HEK293 (cell line): ENCODE data around the gene MAP3K7CL.
A peak's percentile ranks its signal among the peaks of the same experiment; 100 is the strongest.

Source experiments
- CTCF ChIA-PET: fragments of 350-600 bp; formaldehyde crosslinking; extraction: SDS; loops from one replicate; lab custom pipeline; 2021; ENCODE audit warnings: antibody characterized with exemption; lab: Yijun Ruan, JAX
- POLR2A ChIA-PET: fragments of 300-600 bp; formaldehyde crosslinking; extraction: SDS; loops from one replicate; lab custom pipeline; 2020; ENCODE audit warnings: antibody characterized with exemption, inconsistent platforms; lab: Yijun Ruan, JAX
- H3K27ac ChIP-seq: fragments of 200-500 bp; sonication (Bioruptor generic); 2 replicates; pipeline ENCODE4 v1.5.1; 2014; ENCODE audit warnings: low read depth, low read length, control low read depth, inconsistent platforms; ENCODE audit errors: extremely low read depth
- H3K36me3 ChIP-seq, 2 experiments: fragments of 200-500 bp in 1 of 2; sonication (Bioruptor generic) in 1 of 2; 1 replicate in 1 of 2; 2 replicates in 1 of 2; pipeline ENCODE4 v1.5.1; 2014 to 2017; ENCODE audit warnings: inconsistent platforms in 2 of 2, low read length in 2 of 2; ENCODE audit not compliant: control insufficient read depth in 2 of 2, insufficient read depth in 1 of 2
- H3K4me1 ChIP-seq: fragments of 200-500 bp; sonication (Bioruptor generic); 2 replicates; pipeline ENCODE4 v1.5.1; 2014; ENCODE audit warnings: mild to moderate bottlenecking, low read length, inconsistent platforms; ENCODE audit not compliant: control insufficient read depth, insufficient read depth
- H3K4me3 ChIP-seq: 2 replicates; pipeline ENCODE4 v1.5.1; 2011; ENCODE audit warnings: low read depth, mild to moderate bottlenecking, control low read depth, low read length, moderate library complexity
- H3K9me3 ChIP-seq: fragments of 200-500 bp; sonication (Bioruptor generic); 2 replicates; pipeline ENCODE4 v1.5.1; 2014; ENCODE audit warnings: low read depth, low read length, inconsistent platforms; ENCODE audit not compliant: control insufficient read depth, insufficient read depth
- AEBP2 ChIP-seq: fragments of 450-650 bp; formaldehyde crosslinking; IDR thresholded peaks from 2 replicates; pipeline ENCODE4 v1.5.1; 2016; ENCODE audit warnings: missing biosample characterization, missing genetic modification characterization, borderline replicate concordance
- BCL11A ChIP-seq: fragments of 450-650 bp; formaldehyde crosslinking; IDR thresholded peaks from 2 replicates; pipeline ENCODE4 v1.5.1; 2016; ENCODE audit warnings: low read depth, missing biosample characterization, missing genetic modification characterization
- BCL11B ChIP-seq: fragments of 450-650 bp; formaldehyde crosslinking; IDR thresholded peaks from 2 replicates; pipeline ENCODE4 v1.5.1; 2016; ENCODE audit warnings: low read depth, missing biosample characterization, missing genetic modification characterization
- FEZF1 ChIP-seq: fragments of 450-650 bp; formaldehyde crosslinking; IDR thresholded peaks from 2 replicates; pipeline ENCODE4 v1.5.1; 2016; ENCODE audit warnings: missing biosample characterization, missing genetic modification characterization
- KLF8 ChIP-seq: fragments of 450-650 bp; formaldehyde crosslinking; IDR thresholded peaks from 2 replicates; pipeline ENCODE4 v1.5.1; 2016; ENCODE audit warnings: missing biosample characterization, missing genetic modification characterization
- OVOL3 ChIP-seq: fragments of 450-650 bp; formaldehyde crosslinking; IDR thresholded peaks from 2 replicates; pipeline ENCODE4 v1.5.1; 2016; ENCODE audit warnings: missing biosample characterization, missing genetic modification characterization
- RBAK ChIP-seq: fragments of 450-650 bp; formaldehyde crosslinking; IDR thresholded peaks from 2 replicates; pipeline ENCODE4 v1.5.1; 2016; ENCODE audit warnings: missing biosample characterization, missing genetic modification characterization
- REPIN1 ChIP-seq: fragments of 450-650 bp; formaldehyde crosslinking; IDR thresholded peaks from 2 replicates; pipeline ENCODE4 v1.5.1; 2017; ENCODE audit warnings: missing biosample characterization, missing genetic modification characterization, low read depth
- SP3 ChIP-seq: fragments of 450-650 bp; formaldehyde crosslinking; IDR thresholded peaks from 2 replicates; pipeline ENCODE4 v1.5.1; 2016; ENCODE audit warnings: missing biosample characterization, missing genetic modification characterization
- SP7 ChIP-seq: fragments of 450-650 bp; formaldehyde crosslinking; IDR thresholded peaks from 2 replicates; pipeline ENCODE4 v1.5.1; 2016; ENCODE audit warnings: missing biosample characterization, missing genetic modification characterization
- ZBTB20 ChIP-seq: fragments of 450-650 bp; formaldehyde crosslinking; IDR thresholded peaks from 2 replicates; pipeline ENCODE4 v1.5.1; 2016; ENCODE audit warnings: missing biosample characterization, missing genetic modification characterization
- ZBTB21 ChIP-seq: fragments of 450-650 bp; formaldehyde crosslinking; IDR thresholded peaks from 2 replicates; pipeline ENCODE4 v1.5.1; 2017; ENCODE audit warnings: missing biosample characterization, missing genetic modification characterization
- ZBTB8A ChIP-seq: fragments of 450-650 bp; formaldehyde crosslinking; IDR thresholded peaks from 2 replicates; pipeline ENCODE4 v1.5.1; 2016; ENCODE audit warnings: missing biosample characterization, missing genetic modification characterization
- ZEB2 ChIP-seq: fragments of 450-650 bp; formaldehyde crosslinking; IDR thresholded peaks from 2 replicates; pipeline ENCODE4 v1.5.1; 2016; ENCODE audit warnings: missing biosample characterization, missing genetic modification characterization
- ZFP69B ChIP-seq: fragments of 450-650 bp; formaldehyde crosslinking; IDR thresholded peaks from 2 replicates; pipeline ENCODE4 v1.5.1; 2016; ENCODE audit warnings: missing biosample characterization, missing genetic modification characterization
- ZNF114 ChIP-seq: fragments of 450-650 bp; formaldehyde crosslinking; IDR thresholded peaks from 2 replicates; pipeline ENCODE4 v1.5.0; 2017; ENCODE audit warnings: missing biosample characterization, missing genetic modification characterization
- ZNF155 ChIP-seq: fragments of 450-650 bp; formaldehyde crosslinking; IDR thresholded peaks from 2 replicates; pipeline ENCODE4 v1.5.1; 2016; ENCODE audit warnings: missing biosample characterization, missing genetic modification characterization
- ZNF2 ChIP-seq: fragments of 450-650 bp; formaldehyde crosslinking; IDR thresholded peaks from 2 replicates; pipeline ENCODE4 v1.5.1; 2016; ENCODE audit warnings: missing biosample characterization, missing genetic modification characterization
- ZNF214 ChIP-seq: fragments of 450-650 bp; formaldehyde crosslinking; IDR thresholded peaks from 2 replicates; pipeline ENCODE4 v1.5.1; 2017; ENCODE audit warnings: missing biosample characterization, mild to moderate bottlenecking, missing genetic modification characterization, borderline replicate concordance
- ZNF23 ChIP-seq: fragments of 450-650 bp; formaldehyde crosslinking; IDR thresholded peaks from 2 replicates; pipeline ENCODE4 v1.5.1; 2016; ENCODE audit warnings: missing biosample characterization, missing genetic modification characterization, borderline replicate concordance
- ZNF239 ChIP-seq: fragments of 450-650 bp; formaldehyde crosslinking; IDR thresholded peaks from 2 replicates; pipeline ENCODE4 v1.5.1; 2016; ENCODE audit warnings: missing biosample characterization, missing genetic modification characterization
- ZNF335 ChIP-seq: fragments of 450-650 bp; formaldehyde crosslinking; conservative IDR thresholded peaks from 2 replicates; pipeline ENCODE4 v1.5.1; 2016; ENCODE audit warnings: missing biosample characterization, missing genetic modification characterization
- ZNF354C ChIP-seq: fragments of 450-650 bp; formaldehyde crosslinking; IDR thresholded peaks from 2 replicates; pipeline ENCODE4 v1.5.1; 2016; ENCODE audit warnings: missing biosample characterization, missing genetic modification characterization, low read depth, borderline replicate concordance
- ZNF416 ChIP-seq: fragments of 450-650 bp; formaldehyde crosslinking; IDR thresholded peaks from 2 replicates; pipeline ENCODE4 v1.5.1; 2016; ENCODE audit warnings: missing biosample characterization, missing genetic modification characterization
- ZNF488 ChIP-seq: fragments of 450-650 bp; formaldehyde crosslinking; IDR thresholded peaks from 2 replicates; pipeline ENCODE4 v1.5.1; 2016; ENCODE audit warnings: missing biosample characterization, missing genetic modification characterization
- ZNF548 ChIP-seq: fragments of 450-650 bp; formaldehyde crosslinking; IDR thresholded peaks from 2 replicates; pipeline ENCODE4 v1.5.1; 2016; ENCODE audit warnings: missing biosample characterization, missing genetic modification characterization
- ZNF549 ChIP-seq: fragments of 450-650 bp; IDR thresholded peaks from 2 replicates; pipeline ENCODE4 v1.5.1; 2018; ENCODE audit warnings: missing biosample characterization, missing genetic modification characterization, mild to moderate bottlenecking, inconsistent platforms, moderate library complexity
- ZNF561 ChIP-seq: fragments of 450-650 bp; IDR thresholded peaks from 2 replicates; pipeline ENCODE4 v1.5.1; 2018; ENCODE audit warnings: missing biosample characterization, missing genetic modification characterization, borderline replicate concordance
- ZNF585B ChIP-seq: fragments of 450-650 bp; formaldehyde crosslinking; IDR thresholded peaks from 2 replicates; pipeline ENCODE4 v1.5.1; 2016; ENCODE audit warnings: missing biosample characterization, missing genetic modification characterization
- ZNF623 ChIP-seq: fragments of 450-650 bp; formaldehyde crosslinking; IDR thresholded peaks from 2 replicates; pipeline ENCODE4 v1.5.1; 2016; ENCODE audit warnings: missing biosample characterization, missing genetic modification characterization
- ZNF624 ChIP-seq: fragments of 450-650 bp; formaldehyde crosslinking; IDR thresholded peaks from 2 replicates; pipeline ENCODE4 v1.5.1; 2017; ENCODE audit warnings: missing biosample characterization, missing genetic modification characterization
- ZNF629 ChIP-seq: fragments of 450-650 bp; formaldehyde crosslinking; IDR thresholded peaks from 2 replicates; pipeline ENCODE4 v1.5.1; 2017; ENCODE audit warnings: missing biosample characterization, missing genetic modification characterization
- ZNF660 ChIP-seq: fragments of 450-650 bp; IDR thresholded peaks from 2 replicates; pipeline ENCODE4 v1.5.1; 2018; ENCODE audit warnings: missing biosample characterization, mild to moderate bottlenecking, missing genetic modification characterization
- ZNF677 ChIP-seq: fragments of 450-650 bp; IDR thresholded peaks from 2 replicates; pipeline ENCODE4 v1.5.0; 2018; ENCODE audit warnings: missing biosample characterization, mild to moderate bottlenecking, missing genetic modification characterization, moderate library complexity
- ZNF792 ChIP-seq: fragments of 450-650 bp; formaldehyde crosslinking; IDR thresholded peaks from 2 replicates; pipeline ENCODE4 v1.5.1; 2016; ENCODE audit warnings: missing biosample characterization, missing genetic modification characterization
- ZNF843 ChIP-seq: fragments of 450-650 bp; formaldehyde crosslinking; IDR thresholded peaks from 2 replicates; pipeline ENCODE4 v1.5.1; 2016; ENCODE audit warnings: missing biosample characterization, missing genetic modification characterization
- ZSCAN16 ChIP-seq: fragments of 450-650 bp; formaldehyde crosslinking; IDR thresholded peaks from 2 replicates; pipeline ENCODE4 v1.5.1; 2016; ENCODE audit warnings: missing biosample characterization, missing genetic modification characterization
- ZSCAN23 ChIP-seq: fragments of 450-650 bp; formaldehyde crosslinking; IDR thresholded peaks from 2 replicates; pipeline ENCODE4 v1.5.1; 2016; ENCODE audit warnings: missing biosample characterization, missing genetic modification characterization
- TF ChIP-seq, protein P1 (sequence below): fragments of 450-650 bp; formaldehyde crosslinking; IDR thresholded peaks from 2 replicates; pipeline ENCODE4 v1.5.1; 2016; ENCODE audit warnings: missing biosample characterization, missing genetic modification characterization

MAP3K7CL gene

DNA sequence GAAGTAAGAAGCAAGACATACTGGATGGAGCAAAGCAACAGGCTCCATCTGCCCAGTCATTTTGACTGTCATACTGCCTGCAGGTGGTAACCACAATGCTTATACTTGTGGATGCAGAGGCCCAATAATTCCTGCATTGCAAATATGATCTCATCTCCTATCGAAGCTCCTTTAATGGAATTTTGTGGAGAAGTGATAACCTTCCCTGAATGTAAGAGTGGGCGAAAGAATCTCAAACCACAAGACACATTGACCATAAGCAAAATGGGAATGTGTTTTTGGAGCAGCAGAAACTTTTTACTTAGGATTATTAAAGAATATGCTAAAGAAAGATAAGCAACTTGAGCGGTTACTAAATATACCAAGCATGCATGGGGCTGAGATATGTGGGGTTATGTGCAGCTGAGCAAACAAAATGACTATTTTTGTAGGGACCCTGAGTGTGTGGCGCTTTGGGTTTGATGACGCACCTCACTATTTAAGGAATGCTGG lies 90.9 kb downstream of the MAP3K7CL start:
- ChIA-PET POLR2A (interaction anchor here (0.6 kb wide), 2 partner anchors 10 to 12 kb away, joined by 3 read pairs; no protein-coding TSS in a partner anchor), CTCF (interaction anchor here (1.8 kb wide), 1 partner anchor 17 kb away, joined by 4 read pairs; no protein-coding TSS in a partner anchor)
- Histone ChIP-seq H3K4me3 (no peak overlapping the region), H3K4me1 (peaks cover 11% of the 10 kb centered on the region), H3K9me3 (no peaks in the 10 kb centered on the region), H3K36me3 (no peaks in the 10 kb centered on the region), H3K27ac (no peak overlapping the region)
- TF ChIP-seq ZNF114 (tag by site-specific recombination) (no peak), ZSCAN16 (tag by site-specific recombination) (no peak), SP7 (tag by site-specific recombination) (peak; percentile 92), ZBTB20 (tag by site-specific recombination) (peak; percentile 33; the same call in 1 of the 2 replicates), SP3 (tag by site-specific recombination) (peak; percentile 43; the same call in 1 of the 2 replicates), KLF8 (tag by site-specific recombination) (peak; percentile 56; the same call in 1 of the 2 replicates), ZNF354C (tag by site-specific recombination) (no peak), ZNF23 (tag by site-specific recombination) (no peak), ZFP69B (tag by site-specific recombination) (0 out of 2 replicates have a peak, but pooled peaks have one; percentile 48), ZNF335 (tag by site-specific recombination) (peak; percentile 41), ZNF792 (tag by site-specific recombination) (no peak), ZBTB8A (tag by site-specific recombination) (0 out of 2 replicates have a peak, but pooled peaks have one; percentile 18), ZNF214 (tag by site-specific recombination) (no peak), ZNF623 (tag by site-specific recombination) (peak; percentile 5; the same call in 1 of the 2 replicates), BCL11A (tag by site-specific recombination) (no peak), ZNF677 (tag by site-specific recombination) (no peak), ZNF624 (no peak), FEZF1 (tag by site-specific recombination) (peak; percentile 64), ZNF155 (tag by site-specific recombination) (no peak), ZNF239 (tag by site-specific recombination) (no peak), RBAK (tag by site-specific recombination) (no peak), BCL11B (tag by site-specific recombination) (0 out of 2 replicates have a peak, but pooled peaks have one; percentile 17), ZSCAN23 (tag by site-specific recombination) (peak; percentile 80; the same call in 1 of the 2 replicates), ZNF585B (tag by site-specific recombination) (no peak), ZEB2 (tag by site-specific recombination) (peak; percentile 86), ZNF660 (tag by site-specific recombination) (0 out of 2 replicates have a peak, but pooled peaks have one; percentile 3), ZNF561 (tag by site-specific recombination) (no peak), ZBTB21 (tag by site-specific recombination) (peak; percentile 73), ZNF488 (tag by site-specific recombination) (no peak), ZNF549 (no peak), ZNF843 (tag by site-specific recombination) (no peak; the same call in 1 of the 2 replicates), ZNF629 (tag by site-specific recombination) (peak; percentile 88), REPIN1 (tag by site-specific recombination) (no peak), OVOL3 (tag by site-specific recombination) (no peak), ZNF416 (tag by site-specific recombination) (no peak), AEBP2 (tag by site-specific recombination) (no peak), ZNF2 (tag by site-specific recombination) (0 out of 2 replicates have a peak, but pooled peaks have one; percentile 18), ZNF548 (no peak)
- TF ChIP-seq, protein P1, sequence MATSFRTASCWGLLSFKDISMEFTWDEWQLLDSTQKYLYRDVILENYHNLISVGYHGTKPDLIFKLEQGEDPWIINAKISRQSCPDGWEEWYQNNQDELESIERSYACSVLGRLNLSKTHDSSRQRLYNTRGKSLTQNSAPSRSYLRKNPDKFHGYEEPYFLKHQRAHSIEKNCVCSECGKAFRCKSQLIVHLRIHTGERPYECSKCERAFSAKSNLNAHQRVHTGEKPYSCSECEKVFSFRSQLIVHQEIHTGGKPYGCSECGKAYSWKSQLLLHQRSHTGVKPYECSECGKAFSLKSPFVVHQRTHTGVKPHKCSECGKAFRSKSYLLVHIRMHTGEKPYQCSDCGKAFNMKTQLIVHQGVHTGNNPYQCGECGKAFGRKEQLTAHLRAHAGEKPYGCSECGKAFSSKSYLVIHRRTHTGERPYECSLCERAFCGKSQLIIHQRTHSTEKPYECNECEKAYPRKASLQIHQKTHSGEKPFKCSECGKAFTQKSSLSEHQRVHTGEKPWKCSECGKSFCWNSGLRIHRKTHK (tag by site-specific recombination), result no peak
